ENCODE measurements around the gene SEC23A. TPM values are rescaled to one million over a fixed set of nuclear protein-coding genes. Genes with fewer than 3 reads are reported as not detected.
A peak's percentile ranks its signal among the peaks of the same experiment; 100 is the strongest.

Gene SEC23A
- total and polyA plus RNA-seq, 2 of the 8 experiments (the other 6 are each of a cell fraction or from before 2014, with no cell fraction given), result 30.9 to 58.2 TPM

GRCh38 chr14:39015964-39016577 is 87.0 kb downstream of the SEC23A start:
- Histone ChIP-seq H3K4ac (replicated peaks; ENCODE audit: insufficient read length, low read depth, low read length) (no peak overlapping the region), H2BK15ac (ENCODE audit: low read length) (no peak overlapping the region), H4K5ac (ENCODE audit: insufficient read length, low read depth, low read length) (no peak overlapping the region), H2BK120ac (replicated peaks; ENCODE audit: low read depth, low read length) (no peak overlapping the region), H4K20me1 (replicated peaks in 1 of 2; ENCODE audit: control insufficient read depth in 1 of 2, insufficient read depth in 2 of 2, low read length in 2 of 2) (no peaks in the 10 kb centered on the region), H4K91ac (replicated peaks; ENCODE audit: insufficient read length, low read length) (no peak overlapping the region), H2BK12ac (ENCODE audit: low read depth, low read length) (no peak overlapping the region), H3K23me2 (ENCODE audit: low read depth, low read length) (0 out of 2 replicates have a peak, but pooled peaks cover 1% of the 10 kb centered on the region), H2BK20ac (ENCODE audit: low read length) (no peak overlapping the region), H3K23ac (ENCODE audit: insufficient read length) (no peak overlapping the region), H3K79me1 (ENCODE audit: low read depth, low read length) (no peaks in the 10 kb centered on the region), H3K14ac (ENCODE audit: insufficient read length) (no peak overlapping the region), H3K27me3 (replicated peaks in 1 of 4; ENCODE audit: control insufficient read depth in 3 of 4, extremely low read depth in 1 of 4, insufficient read depth in 3 of 4, low read length in 3 of 4) (no peaks in the 10 kb centered on the region), H3K9me3 (ENCODE audit: insufficient read depth in 2 of 2, low read depth in 1 of 2, low read length in 1 of 2) (no peaks in the 10 kb centered on the region), H3K27ac (ENCODE audit: low read depth, low read length) (no peak overlapping the region), H4K8ac (ENCODE audit: extremely low read depth, insufficient read depth, low read length) (no peak overlapping the region), H3K56ac (replicated peaks; ENCODE audit: insufficient read length, low read depth, low read length) (no peak overlapping the region), H2AFZ (ENCODE audit: low read length) (no peak overlapping the region), H2AK5ac (ENCODE audit: low read depth, low read length) (no peak overlapping the region), H3K4me2 (ENCODE audit: insufficient read depth in 1 of 2, low read depth in 2 of 2, low read length in 2 of 2) (0 out of 4 replicates have a peak overlapping the region, but pooled peaks of 1 of the 2 experiments have one; percentile 34), H3K9ac (replicated peaks in 1 of 4; ENCODE audit: extremely low read depth in 1 of 4, low read depth in 3 of 4, low read length in 3 of 4) (no peak overlapping the region), H3K36me3 (ENCODE audit: control insufficient read depth in 2 of 4, insufficient read depth in 4 of 4, low read length in 3 of 4) (no peaks in the 10 kb centered on the region), H3K4me3 (ENCODE audit: extremely low read depth in 1 of 4, insufficient read depth in 2 of 4, low read depth in 3 of 4, low read length in 4 of 4) (no peak overlapping the region; a peak in 1 of 8 replicates), H3K4me1 (replicated peaks in 1 of 4; ENCODE audit: control insufficient read depth in 3 of 4, insufficient read depth in 4 of 4, low read length in 3 of 4) (no peaks in the 10 kb centered on the region), H3K18ac (ENCODE audit: extremely low read depth, low read length) (no peak overlapping the region), H3K79me2 (ENCODE audit: control insufficient read depth in 1 of 2, insufficient read depth in 2 of 2, low read length in 2 of 2) (no peaks in the 10 kb centered on the region), H2BK5ac (ENCODE audit: low read depth, low read length) (no peak overlapping the region)
- POLR2A ChIA-PET (ENCODE audit: partially characterized antibody), result interaction anchor here (0.6 to 1.4 kb wide), 6 partner anchors 154 to 452 kb away, joined by 3 to 4 read pairs (median 3); partner anchors contain the start of genes PNN and TRAPPC6B
- TF ChIP-seq CBX5 (IDR thresholded peaks at IDR 0.05; ENCODE audit: low read depth, low read length), result no peak
- TF ChIP-seq RFX5 (IDR thresholded peaks at IDR 0.05; ENCODE audit: borderline replicate concordance, low read depth, low read length), result no peak
- TF ChIP-seq PHF8 (conservative IDR thresholded peaks at IDR 0.05; ENCODE audit: low read depth, low read length), result no peak
- no peak for TF ChIP-seq SP1 (IDR thresholded peaks at IDR 0.05; ENCODE audit: low read depth, low read length)
- CTCF ChIA-PET (ENCODE audit: partially characterized antibody), result interaction anchor here (0.6 to 3.9 kb wide), 43 partner anchors 8 to 808 kb away, joined by 3 to 49 read pairs (median 4); no protein-coding TSS in a partner anchor
- FAIRE-seq, result no peak
- WGBS, 2 experiments (ENCODE audit: extremely low coverage in 1 of 2, insufficient coverage in 1 of 2, insufficient read length in 1 of 2, insufficient replicate concordance in 2 of 2, low coverage in 1 of 2, low lambda C conversion rate in 2 of 2, missing lambda C conversion rate in 1 of 2), result 96% methylated on average over 3 of the region's 3 CpGs; no CpG with 5 or more reads in 1 of the 2 experiments
- DNase-seq (ENCODE audit: low read depth in 1 of 2, low spot score in 2 of 2), result no peak

Measured in H1 (cell line).